ENCODE results near the gene RAD51B. TPM values are rescaled to one million over a fixed set of nuclear protein-coding genes. Genes with fewer than 3 reads are reported as not detected.

Gene RAD51B
- total RNA-seq, 2 donors from 2014 or later, result 22.8 to 33.8 TPM

- no peak overlapping the region for H3K27ac Mint-ChIP-seq
- Histone ChIP-seq H3K4me3 (ENCODE audit: low read length) (no peak overlapping the region), H3K27ac (ENCODE audit: low read depth, low read length) (peak overlapping the region; percentile 40), H3K9ac (ENCODE audit: extremely low read depth, low read length, poor library complexity, severe bottlenecking) (no peak overlapping the region), H3K9me3 (ENCODE audit: control insufficient read depth, low read length) (no peaks in the 10 kb centered on the region), H3K27me3 (ENCODE audit: control insufficient read depth, insufficient read depth, low read length, poor library complexity, severe bottlenecking) (no peaks in the 10 kb centered on the region), H3K36me3 (ENCODE audit: control insufficient read depth, insufficient read depth, low read length) (no peaks in the 10 kb centered on the region), H3K4me1 (ENCODE audit: control insufficient read depth, insufficient read depth, low read length) (peaks cover 6% of the 10 kb centered on the region)
- TF ChIP-seq CTCF (conservative IDR thresholded peaks at IDR 0.05), result no peak
- no peaks in the 10 kb centered on the region for H3K27me3 Mint-ChIP-seq (ENCODE audit: insufficient read depth)
- peaks cover 1% of the 10 kb centered on the region for H3K9me3 Mint-ChIP-seq
- WGBS, 2 experiments (ENCODE audit: insufficient coverage in 1 of 2, insufficient read length in 1 of 2), result 95 to 100% methylated on average over 2 to 6 of the region's 6 CpGs
- DNase-seq, result no peak
- no peak overlapping the region for H3K4me3 Mint-ChIP-seq
- no peaks in the 10 kb centered on the region for H3K36me3 Mint-ChIP-seq (ENCODE audit: low read depth)
- peaks cover 10% of the 10 kb centered on the region for H3K4me1 Mint-ChIP-seq
These were observed 489.3 kb downstream of the RAD51B start for GRCh38 chr14:68308726-68309520.

- Mint-ChIP-seq H3K27me3 (ENCODE audit: insufficient read depth) (no peaks in the 10 kb centered on the region), H3K4me1 (peaks cover 15% of the 10 kb centered on the region), H3K36me3 (ENCODE audit: low read depth) (no peaks in the 10 kb centered on the region), H3K9me3 (no peaks in the 10 kb centered on the region), H3K27ac (no peak overlapping the region), H3K4me3 (no peak overlapping the region)
- Histone ChIP-seq H3K9me3 (ENCODE audit: control insufficient read depth, low read length) (no peaks in the 10 kb centered on the region), H3K36me3 (ENCODE audit: control insufficient read depth, insufficient read depth, low read length) (no peaks in the 10 kb centered on the region), H3K4me3 (ENCODE audit: low read length) (no peak overlapping the region), H3K27me3 (ENCODE audit: control insufficient read depth, insufficient read depth, low read length, poor library complexity, severe bottlenecking) (no peaks in the 10 kb centered on the region), H3K4me1 (ENCODE audit: control insufficient read depth, insufficient read depth, low read length) (peaks cover 6% of the 10 kb centered on the region), H3K9ac (ENCODE audit: extremely low read depth, low read length, poor library complexity, severe bottlenecking) (no peak overlapping the region), H3K27ac (ENCODE audit: low read depth, low read length) (no peak overlapping the region)
- no peak for TF ChIP-seq CTCF (conservative IDR thresholded peaks at IDR 0.05)
- WGBS, 2 experiments (ENCODE audit: insufficient coverage in 1 of 2, insufficient read length in 1 of 2), result 94% methylated on average over 2 of the region's 2 CpGs
- no peak for DNase-seq
These were observed 490.0 kb downstream of the RAD51B start for GRCh38 chr14:68309616-68310015.

- no peak for TF ChIP-seq CTCF (conservative IDR thresholded peaks at IDR 0.05)
- 96 to 99% methylated on average over 3 of the region's 3 CpGs for WGBS, 2 experiments (ENCODE audit: insufficient coverage in 1 of 2, insufficient read length in 1 of 2)
- Mint-ChIP-seq H3K27me3 (ENCODE audit: insufficient read depth) (no peaks in the 10 kb centered on the region), H3K4me1 (peaks cover 15% of the 10 kb centered on the region), H3K9me3 (no peaks in the 10 kb centered on the region), H3K4me3 (no peak overlapping the region), H3K36me3 (ENCODE audit: low read depth) (no peaks in the 10 kb centered on the region), H3K27ac (no peak overlapping the region)
- Histone ChIP-seq H3K9me3 (ENCODE audit: control insufficient read depth, low read length) (no peaks in the 10 kb centered on the region), H3K36me3 (ENCODE audit: control insufficient read depth, insufficient read depth, low read length) (no peaks in the 10 kb centered on the region), H3K9ac (ENCODE audit: extremely low read depth, low read length, poor library complexity, severe bottlenecking) (no peak overlapping the region), H3K4me1 (ENCODE audit: control insufficient read depth, insufficient read depth, low read length) (peaks cover 6% of the 10 kb centered on the region), H3K27me3 (ENCODE audit: control insufficient read depth, insufficient read depth, low read length, poor library complexity, severe bottlenecking) (no peaks in the 10 kb centered on the region), H3K27ac (ENCODE audit: low read depth, low read length) (no peak overlapping the region), H3K4me3 (ENCODE audit: low read length) (no peak overlapping the region)
- no peak for DNase-seq
These were observed 492.7 kb downstream of the RAD51B start for GRCh38 chr14:68312300-68312699.

Data from endodermal cell (in vitro differentiated cells).